Left lung (tissue), 10 donors: ENCODE data around the gene MRRF. TPM values are rescaled to one million over a fixed set of nuclear protein-coding genes. Genes with fewer than 3 reads are reported as not detected.
A peak's percentile ranks its signal among the peaks of the same experiment; 100 is the strongest.

Experiments
- ATAC-seq: fragments of 200-7000 bp; cut with Tn5 transposase; one replicate; pipeline ENCODE4 v1.9.1; 2020; ENCODE audit warnings: moderate library complexity
- DNase-seq, 4 donors: peaks; one replicate each; pipeline ENCODE4 v3.0.0-alpha.2; 2013 to 2020
- H3K27ac ChIP-seq, 2 donors: fragments of 200-600 bp; sonication (generic) in 1 of 2; one replicate each; pipeline versions ENCODE4 v1.5.0 to v1.8.0; 2020 to 2021
- H3K27me3 ChIP-seq, 2 donors: fragments of 200-600 bp; sonication (generic) in 1 of 2; one replicate each; pipeline versions ENCODE4 v1.5.0 to v1.8.0; 2020 to 2021
- H3K36me3 ChIP-seq, 2 donors: fragments of 200-600 bp; sonication (generic) in 1 of 2; one replicate each; pipeline versions ENCODE4 v1.5.0 to v1.8.0; 2020 to 2021
- H3K4me1 ChIP-seq, 2 donors: fragments of 200-600 bp; one replicate each; pipeline ENCODE4 v1.8.0; 2021
- H3K4me3 ChIP-seq, 2 donors: fragments of 200-600 bp; sonication (generic) in 1 of 2; one replicate each; pipeline versions ENCODE4 v1.5.0 to v1.8.0; 2020 to 2021; ENCODE audit warnings: mild to moderate bottlenecking in 1 of 2
- H3K9me3 ChIP-seq, 2 donors: fragments of 200-600 bp; sonication (generic) in 1 of 2; one replicate each; pipeline versions ENCODE4 v1.5.0 to v1.8.0; 2020 to 2021
- CTCF ChIP-seq, 2 donors: fragments of 200-600 bp; sonication (generic) in 1 of 2; IDR thresholded peaks; one replicate each; pipeline versions ENCODE4 v1.5.0 to v1.8.0; 2021; ENCODE audit warnings: antibody characterized with exemption in 2 of 2
- intact Hi-C, 2 donors: fragments of 100-400 bp; cut with DNase I; formaldehyde crosslinking; loops; one replicate each; pipeline versions ENCODE4 v1.11.2 to v1.14.2; 2022
- polyA plus RNA-seq, 6 donors: library from polyadenylated mRNA; unstranded; fragments of 120-200 nt; gene quantifications; one replicate each; pipeline ENCODE4 v1.2.1, GENCODE V29; 2013; ENCODE audit not compliant: insufficient read length in 6 of 6
- total RNA-seq, 2 donors: library from RNA; stranded (reverse); fragmentation: NEBNext Ultra II Directional; extraction: Animal tissue kit (Norgen Biotek cat#: 25700); gene quantifications; one replicate each; pipeline ENCODE4 v1.2.1, GENCODE V29; 2021
- donor health status: DM: no; HTN: yes; CAD: no.
- donor health status: DM: no; HTN: no; CAD: no.

Gene MRRF
- total and polyA plus RNA-seq, 8 donors = 21.3 to 53.0 (median 41.2) TPM

DNA sequence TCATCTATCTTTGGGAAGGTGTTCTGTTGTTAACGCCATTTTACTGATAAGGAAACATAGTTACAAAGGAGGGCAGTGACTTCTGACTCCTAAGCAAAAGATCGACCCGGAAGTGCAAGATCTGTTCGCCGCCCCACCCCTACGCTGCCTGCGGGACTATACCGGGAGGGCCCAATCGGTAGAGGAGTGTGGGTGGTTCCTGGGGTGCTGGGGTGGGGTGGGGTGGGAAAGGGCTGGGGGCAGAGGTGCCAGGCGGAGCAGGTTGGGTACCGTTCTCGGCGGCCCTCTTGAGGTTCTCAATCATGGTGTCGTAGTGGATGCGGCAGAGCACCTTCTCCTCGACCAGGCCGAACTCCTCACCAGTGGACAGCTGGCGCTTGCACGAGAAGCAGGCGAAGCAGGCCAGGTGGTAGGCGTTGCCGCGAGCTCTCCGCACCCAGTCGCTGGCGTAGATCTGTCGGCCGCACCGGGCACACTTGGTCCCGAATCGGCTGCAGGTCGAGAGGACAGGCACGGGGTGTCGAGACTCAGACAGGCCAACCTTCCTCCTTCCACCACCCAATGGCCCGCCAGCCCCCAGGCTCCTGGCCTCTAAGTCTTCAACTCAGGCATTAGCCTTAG is 47.8 kb upstream of the MRRF start:
- intact Hi-C loops = loop anchor here in 1 of 2 donors (10.0 kb wide), 1 partner anchor 52 kb away; no protein-coding TSS in a partner anchor
- ATAC-seq = no peak

DNA sequence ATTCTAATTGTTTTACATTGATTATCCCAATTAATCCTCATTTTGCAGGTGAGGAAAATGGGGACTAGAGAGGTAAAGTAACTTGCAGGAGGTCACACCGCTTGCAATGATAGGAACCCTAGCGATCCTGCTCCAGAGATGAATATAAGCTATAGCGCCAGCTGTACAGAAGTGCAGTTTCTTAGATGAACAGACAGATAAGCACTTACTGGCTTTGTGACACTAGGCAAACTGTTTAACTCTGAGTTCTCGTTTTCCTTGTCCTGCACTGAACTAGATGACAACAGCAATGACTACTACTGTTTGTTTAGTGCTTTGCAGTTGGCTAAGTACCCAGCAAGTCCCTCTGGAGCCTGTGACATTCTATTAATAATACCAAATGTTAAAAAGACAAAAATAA is 47.0 kb upstream of the MRRF start:
- H3K4me3 ChIP-seq = no peak overlapping the region
- intact Hi-C loops = loop anchor here in 1 of 2 donors (10.0 kb wide), 1 partner anchor 53 kb away; no protein-coding TSS in a partner anchor
- H3K27ac ChIP-seq = no peak overlapping the region
- H3K36me3 ChIP-seq = no peaks in the 10 kb centered on the region
- TF ChIP-seq CTCF (IDR thresholded peaks at IDR 0.05) = no peak
- no peaks in the 10 kb centered on the region for H3K9me3 ChIP-seq
- DNase-seq = no peak
- peaks cover 25 to 26% of the 10 kb centered on the region in 2 donors for H3K4me1 ChIP-seq
- H3K27me3 ChIP-seq = peaks cover 88 to 100% of the 10 kb centered on the region in 2 donors
- no peak for ATAC-seq

More for the DNA sequence above, 47.8 kb upstream of the MRRF start:
- Histone ChIP-seq H3K27me3 (peaks cover 88 to 100% of the 10 kb centered on the region in 2 donors), H3K4me1 (peaks cover 25 to 26% of the 10 kb centered on the region in 2 donors), H3K27ac (no peak overlapping the region), H3K4me3 (no peak overlapping the region), H3K36me3 (no peaks in the 10 kb centered on the region), H3K9me3 (no peaks in the 10 kb centered on the region)
- no peak for TF ChIP-seq CTCF (IDR thresholded peaks at IDR 0.05)
- DNase-seq = no peak

GRCh38 chr9:122218071-122218934 is 46.4 kb upstream of the MRRF start:
- intact Hi-C loops = loop anchor here in 1 of 2 donors (10.0 kb wide), 1 partner anchor 54 kb away; no protein-coding TSS in a partner anchor
- Histone ChIP-seq H3K36me3 (no peaks in the 10 kb centered on the region), H3K27me3 (peaks cover 87 to 100% of the 10 kb centered on the region in 2 donors), H3K27ac (no peak overlapping the region), H3K4me1 (peaks cover 25 to 26% of the 10 kb centered on the region in 2 donors), H3K4me3 (no peak overlapping the region), H3K9me3 (no peaks in the 10 kb centered on the region)
- no peak for TF ChIP-seq CTCF (IDR thresholded peaks at IDR 0.05)
- ATAC-seq (peak; percentile 23), DNase-seq (no peak)

- ATAC-seq (no peak), DNase-seq (no peak)
- H3K4me3 ChIP-seq = no peak overlapping the region
These were observed 45.5 kb upstream of the MRRF start for GRCh38 chr9:122218935-122219855.

More at GRCh38 chr9:122218935-122219855, 45.5 kb upstream of the MRRF start:
- Histone ChIP-seq H3K36me3 (no peaks in the 10 kb centered on the region), H3K9me3 (no peaks in the 10 kb centered on the region), H3K27me3 (peaks cover 79 to 100% of the 10 kb centered on the region in 2 donors), H3K4me1 (peaks cover 17 to 22% of the 10 kb centered on the region in 2 donors), H3K27ac (no peak overlapping the region)
- TF ChIP-seq CTCF (IDR thresholded peaks at IDR 0.05) = no peak
- intact Hi-C loops = loop anchor here in 1 of 2 donors (10.0 kb wide), 1 partner anchor 54 kb away; no protein-coding TSS in a partner anchor
